HEK293 (cell line): Measurements from ENCODE around the gene FNIP1.

Experiments used
- CTCF ChIA-PET: fragments of 350-600 bp; formaldehyde crosslinking; extraction: SDS; loops from one replicate; lab custom pipeline; 2021; ENCODE audit warnings: antibody characterized with exemption; lab: Yijun Ruan, JAX
- POLR2A ChIA-PET: fragments of 300-600 bp; formaldehyde crosslinking; extraction: SDS; loops from one replicate; lab custom pipeline; 2020; ENCODE audit warnings: antibody characterized with exemption, inconsistent platforms; lab: Yijun Ruan, JAX
- H3K27ac ChIP-seq: fragments of 200-500 bp; sonication (Bioruptor generic); 2 replicates; pipeline ENCODE4 v1.5.1; 2014; ENCODE audit warnings: low read depth, low read length, control low read depth, inconsistent platforms; ENCODE audit errors: extremely low read depth
- H3K36me3 ChIP-seq, 2 experiments: fragments of 200-500 bp in 1 of 2; sonication (Bioruptor generic) in 1 of 2; 1 replicate in 1 of 2; 2 replicates in 1 of 2; pipeline ENCODE4 v1.5.1; 2014 to 2017; ENCODE audit warnings: inconsistent platforms in 2 of 2, low read length in 2 of 2; ENCODE audit not compliant: control insufficient read depth in 2 of 2, insufficient read depth in 1 of 2
- H3K4me1 ChIP-seq: fragments of 200-500 bp; sonication (Bioruptor generic); 2 replicates; pipeline ENCODE4 v1.5.1; 2014; ENCODE audit warnings: mild to moderate bottlenecking, low read length, inconsistent platforms; ENCODE audit not compliant: control insufficient read depth, insufficient read depth
- H3K4me3 ChIP-seq: 2 replicates; pipeline ENCODE4 v1.5.1; 2011; ENCODE audit warnings: low read depth, mild to moderate bottlenecking, control low read depth, low read length, moderate library complexity
- H3K9me3 ChIP-seq: fragments of 200-500 bp; sonication (Bioruptor generic); 2 replicates; pipeline ENCODE4 v1.5.1; 2014; ENCODE audit warnings: low read depth, low read length, inconsistent platforms; ENCODE audit not compliant: control insufficient read depth, insufficient read depth
- GLI4 ChIP-seq: fragments of 450-650 bp; formaldehyde crosslinking; IDR thresholded peaks from 2 replicates; pipeline ENCODE4 v1.5.1; 2016; ENCODE audit warnings: missing biosample characterization, missing genetic modification characterization
- HIC1 ChIP-seq: fragments of 450-650 bp; formaldehyde crosslinking; IDR thresholded peaks from 2 replicates; pipeline ENCODE4 v1.5.1; 2016; ENCODE audit warnings: missing biosample characterization, missing genetic modification characterization
- MEIS1 ChIP-seq: sonication (generic); formaldehyde crosslinking; IDR thresholded peaks from 2 replicates; pipeline ENCODE4 v1.8.1; 2022; ENCODE audit warnings: missing genetic modification reagents, mild to moderate bottlenecking, borderline replicate concordance
- PATZ1 ChIP-seq: fragments of 450-650 bp; formaldehyde crosslinking; IDR thresholded peaks from 2 replicates; pipeline ENCODE4 v1.5.1; 2016; ENCODE audit warnings: missing biosample characterization, missing genetic modification characterization
- PRDM1 ChIP-seq: fragments of 450-650 bp; formaldehyde crosslinking; IDR thresholded peaks from 2 replicates; pipeline ENCODE4; 2016; ENCODE audit warnings: missing biosample characterization, missing genetic modification characterization
- PRDM6 ChIP-seq: fragments of 450-650 bp; formaldehyde crosslinking; IDR thresholded peaks from 2 replicates; pipeline ENCODE4 v1.5.1; 2017; ENCODE audit warnings: missing biosample characterization, missing genetic modification characterization
- SETDB1 ChIP-seq: IDR thresholded peaks from one replicate; pipeline ENCODE4 v1.6.1; 2017; ENCODE audit warnings: mild to moderate bottlenecking, low read length, moderate library complexity, mixed read lengths; ENCODE audit not compliant: insufficient read length
- TCF7L2 ChIP-seq: IDR thresholded peaks from 2 replicates; pipeline ENCODE4 v1.6.1; 2011; ENCODE audit warnings: low read depth, mild to moderate bottlenecking, inconsistent platforms, low read length, moderate library complexity, borderline replicate concordance
- WT1 ChIP-seq: fragments of 450-650 bp; formaldehyde crosslinking; IDR thresholded peaks from 2 replicates; pipeline ENCODE4 v1.5.1; 2016; ENCODE audit warnings: missing biosample characterization, missing genetic modification characterization
- YY2 ChIP-seq: fragments of 450-650 bp; formaldehyde crosslinking; IDR thresholded peaks from 2 replicates; pipeline ENCODE4 v1.5.1; 2016; ENCODE audit warnings: missing biosample characterization, missing genetic modification characterization
- ZNF335 ChIP-seq: fragments of 450-650 bp; formaldehyde crosslinking; conservative IDR thresholded peaks from 2 replicates; pipeline ENCODE4 v1.5.1; 2016; ENCODE audit warnings: missing biosample characterization, missing genetic modification characterization
- ZNF354C ChIP-seq: fragments of 450-650 bp; formaldehyde crosslinking; IDR thresholded peaks from 2 replicates; pipeline ENCODE4 v1.5.1; 2016; ENCODE audit warnings: missing biosample characterization, missing genetic modification characterization, low read depth, borderline replicate concordance
- ZNF529 ChIP-seq: fragments of 450-650 bp; formaldehyde crosslinking; IDR thresholded peaks from 2 replicates; pipeline ENCODE4 v1.5.1; 2017; ENCODE audit warnings: missing genetic modification characterization, missing biosample characterization; ENCODE audit not compliant: insufficient replicate concordance
- ZNF660 ChIP-seq: fragments of 450-650 bp; IDR thresholded peaks from 2 replicates; pipeline ENCODE4 v1.5.1; 2018; ENCODE audit warnings: missing biosample characterization, mild to moderate bottlenecking, missing genetic modification characterization
- ZNF777 ChIP-seq: fragments of 450-650 bp; formaldehyde crosslinking; IDR thresholded peaks from 2 replicates; pipeline ENCODE4 v1.5.1; 2017; ENCODE audit warnings: missing biosample characterization, missing genetic modification characterization, borderline replicate concordance
- ZSCAN5A ChIP-seq: fragments of 450-650 bp; formaldehyde crosslinking; IDR thresholded peaks from 2 replicates; pipeline ENCODE4 v1.5.1; 2016; ENCODE audit warnings: missing biosample characterization, missing genetic modification characterization
- TF ChIP-seq, protein P1 (sequence below): fragments of 450-650 bp; formaldehyde crosslinking; IDR thresholded peaks from 2 replicates; pipeline ENCODE4 v1.5.1; 2016; ENCODE audit warnings: missing biosample characterization, missing genetic modification characterization
- TF ChIP-seq, protein P2 (sequence below): fragments of 450-650 bp; formaldehyde crosslinking; IDR thresholded peaks from 2 replicates; pipeline ENCODE4 v1.5.1; 2016; ENCODE audit warnings: missing biosample characterization, missing genetic modification characterization

The FNIP1 gene

GRCh38 chr5:131630963-131631350 is 165.9 kb downstream of the FNIP1 start:
- ChIA-PET POLR2A (interaction anchor here (1.5 kb wide), 1 partner anchor 14 kb away, joined by 3 read pairs; no protein-coding TSS in a partner anchor), CTCF (interaction anchor here (0.6 to 2.1 kb wide), 2 partner anchors 41 to 1791 kb away, joined by 3 to 10 read pairs; no protein-coding TSS in a partner anchor)
- Histone ChIP-seq H3K4me3 (no peak overlapping the region), H3K4me1 (peaks cover 23% of the 10 kb centered on the region), H3K36me3 (no peaks in the 10 kb centered on the region; a peak in 1 of 3 replicates), H3K9me3 (no peaks in the 10 kb centered on the region), H3K27ac (no peak overlapping the region)
- TF ChIP-seq PRDM1 (tag by site-specific recombination) (peak; percentile 44), ZNF529 (tag by site-specific recombination) (no peak), ZSCAN5A (tag by site-specific recombination) (no peak), TCF7L2 (no peak)
- TF ChIP-seq, protein P1, sequence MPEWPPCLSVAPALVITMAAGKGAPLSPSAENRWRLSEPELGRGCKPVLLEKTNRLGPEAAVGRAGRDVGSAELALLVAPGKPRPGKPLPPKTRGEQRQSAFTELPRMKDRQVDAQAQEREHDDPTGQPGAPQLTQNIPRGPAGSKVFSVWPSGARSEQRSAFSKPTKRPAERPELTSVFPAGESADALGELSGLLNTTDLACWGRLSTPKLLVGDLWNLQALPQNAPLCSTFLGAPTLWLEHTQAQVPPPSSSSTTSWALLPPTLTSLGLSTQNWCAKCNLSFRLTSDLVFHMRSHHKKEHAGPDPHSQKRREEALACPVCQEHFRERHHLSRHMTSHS = no peak

DNA sequence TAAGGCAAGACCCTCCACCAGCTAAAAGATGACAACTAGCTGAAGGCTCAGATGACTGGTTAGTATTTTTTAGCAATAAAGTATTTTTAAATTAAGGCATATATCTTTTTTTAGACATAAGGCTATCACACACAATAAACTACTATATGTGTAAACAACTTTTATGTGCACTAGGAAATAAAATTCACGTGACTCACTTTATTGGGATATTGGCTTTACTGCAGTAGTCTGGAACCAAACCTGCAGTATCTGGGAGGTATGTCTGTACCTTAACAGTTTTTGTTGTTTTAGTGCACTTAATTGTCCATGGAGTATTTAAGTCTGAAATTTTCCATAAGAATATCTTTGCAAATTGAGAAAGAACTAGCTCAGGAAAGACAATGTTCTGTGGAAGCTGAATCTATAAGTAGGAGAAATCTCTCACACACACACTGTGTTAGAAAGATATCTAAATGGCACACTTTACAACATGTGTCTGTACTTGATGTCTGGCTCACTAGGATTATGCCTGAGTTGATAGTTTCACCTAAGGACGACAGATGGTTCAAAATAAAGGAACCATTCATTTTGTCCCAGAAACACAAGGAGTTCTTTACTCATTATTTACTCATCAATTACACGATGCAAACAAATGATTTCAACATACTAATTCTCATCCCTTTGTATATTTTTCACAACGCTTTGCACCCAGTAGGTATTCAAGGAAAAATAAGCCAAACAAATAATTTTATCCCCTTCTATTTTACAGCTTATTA is 166.4 kb downstream of the FNIP1 start:
- no peaks in the 10 kb centered on the region; a peak in 1 of 3 replicates for H3K36me3 ChIP-seq
- H3K4me3 ChIP-seq = no peak overlapping the region
- ChIA-PET POLR2A (interaction anchor here (0.8 to 1.5 kb wide), 2 partner anchors 14 to 664 kb away, joined by 3 read pairs; partner anchors contain the start of gene SLC22A4), CTCF (interaction anchor here (0.6 to 2.1 kb wide), 3 partner anchors 41 to 1791 kb away, joined by 3 to 10 read pairs (median 3); no protein-coding TSS in a partner anchor)
- TF ChIP-seq, protein P2, sequence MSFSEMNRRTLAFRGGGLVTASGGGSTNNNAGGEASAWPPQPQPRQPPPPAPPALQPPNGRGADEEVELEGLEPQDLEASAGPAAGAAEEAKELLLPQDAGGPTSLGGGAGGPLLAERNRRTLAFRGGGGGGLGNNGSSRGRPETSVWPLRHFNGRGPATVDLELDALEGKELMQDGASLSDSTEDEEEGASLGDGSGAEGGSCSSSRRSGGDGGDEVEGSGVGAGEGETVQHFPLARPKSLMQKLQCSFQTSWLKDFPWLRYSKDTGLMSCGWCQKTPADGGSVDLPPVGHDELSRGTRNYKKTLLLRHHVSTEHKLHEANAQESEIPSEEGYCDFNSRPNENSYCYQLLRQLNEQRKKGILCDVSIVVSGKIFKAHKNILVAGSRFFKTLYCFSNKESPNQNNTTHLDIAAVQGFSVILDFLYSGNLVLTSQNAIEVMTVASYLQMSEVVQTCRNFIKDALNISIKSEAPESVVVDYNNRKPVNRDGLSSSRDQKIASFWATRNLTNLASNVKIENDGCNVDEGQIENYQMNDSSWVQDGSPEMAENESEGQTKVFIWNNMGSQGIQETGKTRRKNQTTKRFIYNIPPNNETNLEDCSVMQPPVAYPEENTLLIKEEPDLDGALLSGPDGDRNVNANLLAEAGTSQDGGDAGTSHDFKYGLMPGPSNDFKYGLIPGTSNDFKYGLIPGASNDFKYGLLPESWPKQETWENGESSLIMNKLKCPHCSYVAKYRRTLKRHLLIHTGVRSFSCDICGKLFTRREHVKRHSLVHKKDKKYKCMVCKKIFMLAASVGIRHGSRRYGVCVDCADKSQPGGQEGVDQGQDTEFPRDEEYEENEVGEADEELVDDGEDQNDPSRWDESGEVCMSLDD = no peak
- TF ChIP-seq PRDM6 = peak; percentile 62
- TF ChIP-seq ZNF335 (tag by site-specific recombination) = peak; percentile 50; the same call in 1 of the 2 replicates
- H3K27ac ChIP-seq = no peak overlapping the region
- H3K4me1 ChIP-seq = peaks cover 23% of the 10 kb centered on the region
- H3K9me3 ChIP-seq = no peaks in the 10 kb centered on the region

DNA sequence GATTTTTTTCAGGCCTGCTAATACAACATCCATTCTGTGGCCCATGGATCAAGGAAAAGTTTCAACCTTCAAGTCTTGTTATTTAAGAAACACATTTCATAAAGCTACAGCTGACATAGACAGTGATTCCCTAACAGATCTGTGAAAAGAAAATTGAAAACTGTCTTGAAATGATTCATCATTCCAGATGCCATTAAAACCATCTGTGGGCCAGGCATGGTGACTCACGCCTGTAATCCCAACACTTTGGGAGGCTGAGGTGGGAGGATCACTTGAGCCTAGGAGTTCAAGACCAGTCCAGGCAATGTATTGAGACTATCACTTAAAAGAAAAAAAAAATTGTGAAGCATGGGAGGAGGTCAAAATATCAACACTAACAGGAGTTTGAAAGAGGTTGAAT is 167.8 kb downstream of the FNIP1 start:
- ChIA-PET POLR2A (no interaction called here), CTCF (interaction anchor here (0.6 to 3.4 kb wide), 3 partner anchors 13 to 46 kb away, joined by 3 to 19 read pairs (median 4); no protein-coding TSS in a partner anchor)
- Histone ChIP-seq H3K27ac (no peak overlapping the region), H3K36me3 (peaks cover 0 to under 1% of the 10 kb centered on the region in 2 experiments; a peak in 2 of 3 replicates), H3K9me3 (no peaks in the 10 kb centered on the region), H3K4me1 (peaks cover 23% of the 10 kb centered on the region), H3K4me3 (no peak overlapping the region)
- TF ChIP-seq MEIS1 (CRISPR knock-in tag) (no peak), ZNF660 (tag by site-specific recombination) (no peak), GLI4 (tag by site-specific recombination) (no peak), WT1 (tag by site-specific recombination) (peak; percentile 62; the same call in 1 of the 2 replicates), SETDB1 (no peak), HIC1 (no peak), PATZ1 (tag by site-specific recombination) (no peak), YY2 (tag by site-specific recombination) (no peak), ZNF777 (tag by site-specific recombination) (no peak), ZNF354C (tag by site-specific recombination) (no peak)
